Measurements from ENCODE around the gene SCAMP2.

DNA sequence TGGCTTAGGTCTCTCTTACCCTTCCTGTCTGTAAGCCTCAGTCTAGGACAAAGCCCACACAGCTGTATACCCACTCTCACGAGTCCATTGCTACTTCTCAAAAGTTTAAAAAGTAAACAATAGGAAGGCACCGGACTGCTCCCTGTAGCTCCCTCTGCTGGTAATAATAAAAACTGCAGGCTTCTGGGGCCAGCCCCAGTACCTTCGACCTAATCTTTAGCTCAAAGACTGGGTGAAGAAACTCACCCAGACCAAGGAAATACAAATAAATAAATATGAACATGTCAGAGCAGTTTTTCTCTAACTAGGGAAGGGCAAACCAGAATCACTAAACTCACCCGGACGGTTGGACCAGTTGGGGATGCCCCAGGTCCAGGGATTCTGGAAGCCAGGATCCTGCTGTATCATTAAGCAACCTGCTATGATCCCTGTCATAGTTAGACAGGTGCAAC, 28.5 kb upstream of the SCAMP2 start:
- TF ChIP-seq, protein P1, sequence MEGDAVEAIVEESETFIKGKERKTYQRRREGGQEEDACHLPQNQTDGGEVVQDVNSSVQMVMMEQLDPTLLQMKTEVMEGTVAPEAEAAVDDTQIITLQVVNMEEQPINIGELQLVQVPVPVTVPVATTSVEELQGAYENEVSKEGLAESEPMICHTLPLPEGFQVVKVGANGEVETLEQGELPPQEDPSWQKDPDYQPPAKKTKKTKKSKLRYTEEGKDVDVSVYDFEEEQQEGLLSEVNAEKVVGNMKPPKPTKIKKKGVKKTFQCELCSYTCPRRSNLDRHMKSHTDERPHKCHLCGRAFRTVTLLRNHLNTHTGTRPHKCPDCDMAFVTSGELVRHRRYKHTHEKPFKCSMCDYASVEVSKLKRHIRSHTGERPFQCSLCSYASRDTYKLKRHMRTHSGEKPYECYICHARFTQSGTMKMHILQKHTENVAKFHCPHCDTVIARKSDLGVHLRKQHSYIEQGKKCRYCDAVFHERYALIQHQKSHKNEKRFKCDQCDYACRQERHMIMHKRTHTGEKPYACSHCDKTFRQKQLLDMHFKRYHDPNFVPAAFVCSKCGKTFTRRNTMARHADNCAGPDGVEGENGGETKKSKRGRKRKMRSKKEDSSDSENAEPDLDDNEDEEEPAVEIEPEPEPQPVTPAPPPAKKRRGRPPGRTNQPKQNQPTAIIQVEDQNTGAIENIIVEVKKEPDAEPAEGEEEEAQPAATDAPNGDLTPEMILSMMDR (IDR thresholded peaks at IDR 0.05; ENCODE audit: borderline replicate concordance, extremely low read depth, low read length, poor library complexity, severe bottlenecking): peak; percentile 84
- no peak for TF ChIP-seq EZH2 (IDR thresholded peaks at IDR 0.05; ENCODE audit: borderline replicate concordance, low read depth, low read length, severe bottlenecking)

Measured in DND-41 (cell line).